ENCODE measurements around the gene SLC7A8. TPM values are rescaled to one million over a fixed set of nuclear protein-coding genes. Genes with fewer than 3 reads are reported as not detected.

Gene SLC7A8
- total RNA-seq, 1 experiment from 2014 or later, result not detected

GRCh38 chr14:23145794-23146350, 37.6 kb downstream of the SLC7A8 start:
- no peaks in the 10 kb centered on the region for H3K36me3 Mint-ChIP-seq (ENCODE audit: insufficient read depth, unreplicated experiment)
- H3K4me1 Mint-ChIP-seq (ENCODE audit: low read depth, unreplicated experiment), result no peaks in the 10 kb centered on the region
- no TSS peak for BruUV-seq (replicated peaks)
- H3K4me3 Mint-ChIP-seq (ENCODE audit: low read depth, unreplicated experiment), result no peak overlapping the region
- H3K27ac Mint-ChIP-seq (ENCODE audit: unreplicated experiment), result no peak overlapping the region
- peaks cover 94% of the 10 kb centered on the region for H3K27me3 Mint-ChIP-seq (ENCODE audit: unreplicated experiment)
- TF ChIP-seq CTCF (IDR thresholded peaks at IDR 0.05; ENCODE audit: unreplicated experiment), result no peak
- intact Hi-C loops (cut with micrococcal nuclease; ENCODE audit: unreplicated experiment), result no loop called here
- no peaks in the 10 kb centered on the region for H3K9me3 Mint-ChIP-seq (ENCODE audit: low read depth, unreplicated experiment)
- DNase-seq, result no peak
- CTCF ChIA-PET, result no interaction called here

GRCh38 chr14:23143911-23144310, 39.5 kb downstream of the SLC7A8 start:
- DNase-seq, result no peak
- Mint-ChIP-seq H3K9me3 (ENCODE audit: low read depth, unreplicated experiment) (no peaks in the 10 kb centered on the region), H3K27ac (ENCODE audit: unreplicated experiment) (no peak overlapping the region), H3K4me3 (ENCODE audit: low read depth, unreplicated experiment) (no peak overlapping the region), H3K27me3 (ENCODE audit: unreplicated experiment) (peaks cover 95% of the 10 kb centered on the region), H3K4me1 (ENCODE audit: low read depth, unreplicated experiment) (no peaks in the 10 kb centered on the region), H3K36me3 (ENCODE audit: insufficient read depth, unreplicated experiment) (no peaks in the 10 kb centered on the region)
- no TSS peak for BruUV-seq (replicated peaks)
- CTCF ChIA-PET, result interaction anchor here (0.6 to 1.0 kb wide), 2 partner anchors 33 to 1687 kb away, joined by 3 to 4 read pairs; no protein-coding TSS in a partner anchor
- no peak for TF ChIP-seq CTCF (IDR thresholded peaks at IDR 0.05; ENCODE audit: unreplicated experiment)
- intact Hi-C loops (cut with micrococcal nuclease; ENCODE audit: unreplicated experiment), result no loop called here

GRCh38 chr14:23142826-23143225, 40.6 kb downstream of the SLC7A8 start:
- CTCF ChIA-PET, result interaction anchor here (0.5 to 0.6 kb wide), 2 partner anchors 9 to 10 kb away, joined by 3 to 4 read pairs; no protein-coding TSS in a partner anchor
- H3K27ac Mint-ChIP-seq (ENCODE audit: unreplicated experiment), result no peak overlapping the region
- H3K9me3 Mint-ChIP-seq (ENCODE audit: low read depth, unreplicated experiment), result no peaks in the 10 kb centered on the region
- BruUV-seq (replicated peaks), result no TSS peak
- intact Hi-C loops (cut with micrococcal nuclease; ENCODE audit: unreplicated experiment), result no loop called here
- no peak for DNase-seq
- H3K27me3 Mint-ChIP-seq (ENCODE audit: unreplicated experiment), result peaks cover 95% of the 10 kb centered on the region
- no peaks in the 10 kb centered on the region for H3K4me1 Mint-ChIP-seq (ENCODE audit: low read depth, unreplicated experiment)
- H3K36me3 Mint-ChIP-seq (ENCODE audit: insufficient read depth, unreplicated experiment), result no peaks in the 10 kb centered on the region
- no peak overlapping the region for H3K4me3 Mint-ChIP-seq (ENCODE audit: low read depth, unreplicated experiment)
- TF ChIP-seq CTCF (IDR thresholded peaks at IDR 0.05; ENCODE audit: unreplicated experiment), result no peak

- DNase-seq, result no peak
- Mint-ChIP-seq H3K27ac (ENCODE audit: unreplicated experiment) (no peak overlapping the region), H3K9me3 (ENCODE audit: low read depth, unreplicated experiment) (no peaks in the 10 kb centered on the region), H3K36me3 (ENCODE audit: insufficient read depth, unreplicated experiment) (no peaks in the 10 kb centered on the region), H3K27me3 (ENCODE audit: unreplicated experiment) (peaks cover 95% of the 10 kb centered on the region), H3K4me3 (ENCODE audit: low read depth, unreplicated experiment) (no peak overlapping the region), H3K4me1 (ENCODE audit: low read depth, unreplicated experiment) (no peaks in the 10 kb centered on the region)
- CTCF ChIA-PET, result interaction anchor here (0.5 to 1.2 kb wide), 2 partner anchors 8 to 9 kb away, joined by 4 read pairs; no protein-coding TSS in a partner anchor
- intact Hi-C loops (cut with micrococcal nuclease; ENCODE audit: unreplicated experiment), result no loop called here
- no peak for TF ChIP-seq CTCF (IDR thresholded peaks at IDR 0.05; ENCODE audit: unreplicated experiment)
- no TSS peak for BruUV-seq (replicated peaks)
Observed at GRCh38 chr14:23141706-23142444, 41.6 kb downstream of the SLC7A8 start.

Measured in Calu3 (cell line).